Fibroblast of gingiva (primary cell): Measurements from ENCODE around the gene SVIL.
"Not testable (repeated sequence)": the region's sequence is repeated elsewhere in the genome, so short reads cannot be mapped to it uniquely, and the experiment has no call there.

ENCODE experiments used
- DNase-seq: peaks from one replicate; pipeline ENCODE4 v3.0.0-alpha.2; 2011; ENCODE audit warnings: low read depth

Gene SVIL

GRCh38 chr10:29539412-29539811 lies 95.4 kb downstream of the SVIL start:
- no peak for DNase-seq

- DNase-seq, result no peak
Measured at GRCh38 chr10:29537799-29538198, 97.0 kb downstream of the SVIL start.

GRCh38 chr10:29536691-29537090 lies 98.1 kb downstream of the SVIL start:
- DNase-seq, result not testable (repeated sequence)

GRCh38 chr10:29535778-29536453 lies 98.9 kb downstream of the SVIL start:
- no peak for DNase-seq

GRCh38 chr10:29535012-29535777 lies 99.6 kb downstream of the SVIL start:
- peak; percentile 76 for DNase-seq

- DNase-seq, result no peak
Measured at GRCh38 chr10:29534590-29534989, 100.2 kb downstream of the SVIL start.

- no peak for DNase-seq
Measured at GRCh38 chr10:29533696-29534285, 101.0 kb downstream of the SVIL start.

- no peak for DNase-seq
Measured at GRCh38 chr10:29533046-29533445, 101.7 kb downstream of the SVIL start.

- no peak for DNase-seq
Measured at GRCh38 chr10:29532256-29532878, 102.4 kb downstream of the SVIL start.

GRCh38 chr10:29530112-29530976 lies 104.4 kb downstream of the SVIL start:
- DNase-seq, result no peak

- DNase-seq, result no peak
Measured at GRCh38 chr10:29529146-29529545, 105.6 kb downstream of the SVIL start.

- no peak for DNase-seq
Measured at GRCh38 chr10:29525762-29526161, 109.0 kb downstream of the SVIL start.

- DNase-seq, result no peak
Measured at GRCh38 chr10:29524720-29525119, 110.1 kb downstream of the SVIL start.

- DNase-seq, result no peak
Measured at GRCh38 chr10:29524294-29524693, 110.5 kb downstream of the SVIL start.

- no peak for DNase-seq
Measured at GRCh38 chr10:29522918-29523317, 111.9 kb downstream of the SVIL start.

GRCh38 chr10:29522061-29522855 lies 112.5 kb downstream of the SVIL start:
- DNase-seq, result peak; percentile 25

- no peak for DNase-seq
Measured at GRCh38 chr10:29519659-29520058, 115.1 kb downstream of the SVIL start.

GRCh38 chr10:29517352-29517923 lies 117.3 kb downstream of the SVIL start:
- DNase-seq, result no peak

GRCh38 chr10:29516309-29516932 lies 118.3 kb downstream of the SVIL start:
- not testable (repeated sequence) for DNase-seq

- DNase-seq, result not testable (repeated sequence)
Measured at GRCh38 chr10:29515879-29516278, 118.9 kb downstream of the SVIL start.
